Activated B cell treated with CpG ODN at 0.5 μM for 24 hours (primary cell): Measurements from ENCODE around the gene TSSK6. TPM values are rescaled to one million over a fixed set of nuclear protein-coding genes. Genes with fewer than 3 reads are reported as not detected.

Source experiments
- ATAC-seq: fragments of 200-7000 bp; cut with Tn5 transposase; one replicate; pipeline ENCODE4 v1.10.0; 2021; ENCODE audit warnings: low read depth, mild to moderate bottlenecking, moderate library complexity
- CTCF ChIA-PET: fragments of 350-600 bp; sonication (Branson Sonifier 250); formaldehyde crosslinking; loops from one replicate; lab custom pipeline; 2021; ENCODE audit warnings: antibody characterized with exemption; lab: Charles Lee
- POLR2A ChIA-PET: fragments of 350-600 bp; sonication (Branson Sonifier 250); formaldehyde crosslinking; loops from one replicate; lab custom pipeline; 2021; ENCODE audit warnings: antibody characterized with exemption; lab: Charles Lee
- DNase-seq: peaks from one replicate; pipeline ENCODE4 v3.0.0; 2022
- H3K27ac Mint-ChIP-seq: one replicate; pipeline ENCODE4 v1.8.0; 2020; ENCODE audit warnings: mixed read lengths
- H3K27me3 Mint-ChIP-seq: one replicate; pipeline ENCODE4 v1.8.0; 2021; ENCODE audit warnings: mixed read lengths
- H3K36me3 Mint-ChIP-seq: one replicate; pipeline ENCODE4 v1.8.0; 2021; ENCODE audit warnings: low read depth, mixed read lengths
- H3K4me1 Mint-ChIP-seq: one replicate; pipeline ENCODE4 v1.8.0; 2021; ENCODE audit warnings: mixed read lengths
- H3K4me3 Mint-ChIP-seq: one replicate; pipeline ENCODE4 v1.8.0; 2020; ENCODE audit warnings: mild to moderate bottlenecking, mixed read lengths
- H3K9me3 Mint-ChIP-seq: one replicate; pipeline ENCODE4 v1.8.0; 2020; ENCODE audit warnings: mixed read lengths
- CTCF ChIP-seq: fragments of 200-600 bp; IDR thresholded peaks from one replicate; pipeline ENCODE4 v1.8.0; 2022; ENCODE audit warnings: antibody characterized with exemption, mild to moderate bottlenecking
- intact Hi-C: fragments of 100-400 bp; cut with micrococcal nuclease; formaldehyde crosslinking; loops from one replicate; pipeline ENCODE4 v1.15.1; 2024
- total RNA-seq: library from RNA; stranded (reverse); gene quantifications from 2 replicates; pipeline ENCODE4 v1.2.3, GENCODE V29; 2022

TSSK6 gene
- total RNA-seq, 1 donor from 2014 or later: 4.3 TPM

GRCh38 chr19:19559931-19560330 is 44.6 kb upstream of the TSSK6 start:
- intact Hi-C loops: no loop called here
- Mint-ChIP-seq H3K4me3 (no peak overlapping the region), H3K27ac (no peak overlapping the region), H3K9me3 (no peaks in the 10 kb centered on the region), H3K27me3 (no peaks in the 10 kb centered on the region), H3K36me3 (peaks cover 23% of the 10 kb centered on the region), H3K4me1 (no peaks in the 10 kb centered on the region)
- ChIA-PET CTCF (interaction anchor here (1.2 kb wide), 1 partner anchor 9 kb away, joined by 3 read pairs; no protein-coding TSS in a partner anchor), POLR2A (interaction anchor here (0.5 kb wide), 1 partner anchor 383 kb away, joined by 3 read pairs; no protein-coding TSS in a partner anchor)
- no peak for TF ChIP-seq CTCF
- ATAC-seq (no peak), DNase-seq (no peak)

- intact Hi-C loops: no loop called here
- no peaks in the 10 kb centered on the region for H3K9me3 Mint-ChIP-seq
- H3K27ac Mint-ChIP-seq: no peak overlapping the region
- no peak overlapping the region for H3K4me3 Mint-ChIP-seq
- TF ChIP-seq CTCF: no peak
- no peak for ATAC-seq
- H3K27me3 Mint-ChIP-seq: no peaks in the 10 kb centered on the region
- ChIA-PET POLR2A (no interaction called here), CTCF (no interaction called here)
- DNase-seq: no peak
- no peaks in the 10 kb centered on the region for H3K4me1 Mint-ChIP-seq
- peaks cover 15% of the 10 kb centered on the region for H3K36me3 Mint-ChIP-seq
These were observed 43.3 kb upstream of the TSSK6 start for GRCh38 chr19:19558636-19559035.

- Mint-ChIP-seq H3K27ac (no peak overlapping the region), H3K27me3 (no peaks in the 10 kb centered on the region), H3K9me3 (no peaks in the 10 kb centered on the region), H3K4me1 (no peaks in the 10 kb centered on the region), H3K36me3 (peaks cover 15% of the 10 kb centered on the region), H3K4me3 (no peak overlapping the region)
- ChIA-PET POLR2A (interaction anchor here (0.7 kb wide), 1 partner anchor 17 kb away, joined by 4 read pairs; no protein-coding TSS in a partner anchor), CTCF (no interaction called here)
- intact Hi-C loops: no loop called here
- no peak for TF ChIP-seq CTCF
- ATAC-seq (peak; percentile 40), DNase-seq (no peak)
These were observed 42.7 kb upstream of the TSSK6 start for GRCh38 chr19:19558055-19558454.

GRCh38 chr19:19554074-19555023 is 39.0 kb upstream of the TSSK6 start:
- no peak overlapping the region for H3K27ac Mint-ChIP-seq
- POLR2A ChIA-PET: interaction anchor here (0.6 to 1.0 kb wide), 2 partner anchors 11 to 17 kb away, joined by 3 to 6 read pairs; no protein-coding TSS in a partner anchor

More at GRCh38 chr19:19554074-19555023, 39.0 kb upstream of the TSSK6 start:
- Mint-ChIP-seq H3K36me3 (peaks cover 5% of the 10 kb centered on the region), H3K9me3 (peaks cover 2% of the 10 kb centered on the region), H3K4me3 (no peak overlapping the region), H3K4me1 (no peaks in the 10 kb centered on the region), H3K27me3 (peaks cover 1% of the 10 kb centered on the region)
- DNase-seq (peak; percentile 43), ATAC-seq (peak; percentile 48)
- intact Hi-C loops: loop anchor here (2.0 kb wide), 1 partner anchor 22 kb away; no protein-coding TSS in a partner anchor
- TF ChIP-seq CTCF: no peak
- CTCF ChIA-PET: interaction anchor here (0.7 to 1.3 kb wide), 8 partner anchors 22 to 368 kb away, joined by 3 to 9 read pairs (median 3); partner anchors contain the start of gene GMIP
